KMS-11 (cell line): Measurements from ENCODE around the gene HIF1AN.

Source experiments
- H2AFZ ChIP-seq: fragments of 200-600 bp; sonication (generic); 2 replicates; pipeline ENCODE4 v1.6.1; 2016; ENCODE audit warnings: antibody characterized with exemption, mixed run types, low read depth
- H3K27ac ChIP-seq: fragments of 200-600 bp; sonication (generic); 2 replicates; pipeline ENCODE4 v1.6.1; 2016; ENCODE audit warnings: mild to moderate bottlenecking, mixed run types
- H3K27me3 ChIP-seq: fragments of 200-600 bp; sonication (generic); 2 replicates; pipeline ENCODE4 v1.6.1; 2017; ENCODE audit warnings: mild to moderate bottlenecking, low read depth, mixed run types, moderate library complexity; ENCODE audit not compliant: insufficient read depth
- H3K36me3 ChIP-seq: fragments of 200-600 bp; sonication (generic); 2 replicates; pipeline ENCODE4 v1.6.1; 2017; ENCODE audit warnings: mild to moderate bottlenecking, mixed run types; ENCODE audit not compliant: insufficient read depth
- H3K4me1 ChIP-seq: fragments of 200-600 bp; sonication (generic); 2 replicates; pipeline ENCODE4 v1.6.1; 2016; ENCODE audit warnings: mild to moderate bottlenecking, low read depth, mixed run types; ENCODE audit not compliant: poor library complexity, severe bottlenecking
- H3K4me2 ChIP-seq: fragments of 200-600 bp; sonication (generic); 2 replicates; pipeline ENCODE4 v1.7.0; 2016; ENCODE audit warnings: mild to moderate bottlenecking, mixed run types
- H3K4me3 ChIP-seq: fragments of 200-600 bp; sonication (generic); IDR thresholded peaks from 2 replicates; pipeline ENCODE4 v1.6.1; 2017; ENCODE audit warnings: low read depth, low read length, mixed read lengths; ENCODE audit not compliant: insufficient read depth
- H3K79me2 ChIP-seq: fragments of 200-600 bp; sonication (generic); 2 replicates; pipeline ENCODE4 v1.6.1; 2016; ENCODE audit warnings: low read depth, mixed run types; ENCODE audit not compliant: insufficient read depth
- H3K9ac ChIP-seq: fragments of 200-600 bp; sonication (generic); 2 replicates; pipeline ENCODE4 v1.6.1; 2016; ENCODE audit warnings: mild to moderate bottlenecking, mixed run types
- H4K20me1 ChIP-seq: fragments of 200-600 bp; sonication (generic); 2 replicates; pipeline ENCODE4 v1.6.1; 2016; ENCODE audit warnings: mild to moderate bottlenecking, mixed run types; ENCODE audit not compliant: insufficient read depth
- CTCF ChIP-seq: fragments of 200-600 bp; sonication (generic); conservative IDR thresholded peaks from 2 replicates; pipeline ENCODE4 v1.6.1; 2017; ENCODE audit warnings: low read depth, mild to moderate bottlenecking, antibody characterized with exemption, low read length, moderate library complexity, mixed read lengths

The HIF1AN gene

GRCh38 chr10:100537475-100537874, 1.7 kb downstream of the HIF1AN start:
- H3K4me1 ChIP-seq, result peaks cover 35% of the 10 kb centered on the region
- H3K4me2 ChIP-seq, result peak overlapping the region; percentile 96; the same call in 1 of the 2 replicates
- no peak overlapping the region for H3K4me3 ChIP-seq
- no peak overlapping the region for H2AFZ ChIP-seq
- peaks cover 13% of the 10 kb centered on the region; the same call in 1 of the 2 replicates for H3K79me2 ChIP-seq
- no peak overlapping the region for H3K27ac ChIP-seq
- H3K9ac ChIP-seq, result no peak overlapping the region
- no peaks in the 10 kb centered on the region for H3K27me3 ChIP-seq
- peaks cover 5% of the 10 kb centered on the region; the same call in 1 of the 2 replicates for H3K36me3 ChIP-seq
- no peak for TF ChIP-seq CTCF
- no peaks in the 10 kb centered on the region for H4K20me1 ChIP-seq

GRCh38 chr10:100544950-100545349, 9.2 kb downstream of the HIF1AN start:
- no peak for TF ChIP-seq CTCF
- Histone ChIP-seq H3K27ac (no peak overlapping the region), H3K4me1 (no peaks in the 10 kb centered on the region), H3K79me2 (no peaks in the 10 kb centered on the region), H4K20me1 (no peaks in the 10 kb centered on the region), H3K4me3 (no peak overlapping the region), H2AFZ (no peak overlapping the region), H3K9ac (no peak overlapping the region), H3K36me3 (peaks cover 5% of the 10 kb centered on the region; the same call in 1 of the 2 replicates), H3K4me2 (no peak overlapping the region), H3K27me3 (no peaks in the 10 kb centered on the region)

- no peaks in the 10 kb centered on the region for H3K36me3 ChIP-seq
- no peaks in the 10 kb centered on the region for H3K4me1 ChIP-seq
- H4K20me1 ChIP-seq, result no peaks in the 10 kb centered on the region
- no peaks in the 10 kb centered on the region for H3K79me2 ChIP-seq
- no peak overlapping the region for H3K4me2 ChIP-seq
- H3K27ac ChIP-seq, result no peak overlapping the region
- no peak overlapping the region for H3K9ac ChIP-seq
- no peak overlapping the region for H2AFZ ChIP-seq
- no peak for TF ChIP-seq CTCF
- H3K4me3 ChIP-seq, result no peak overlapping the region
- H3K27me3 ChIP-seq, result no peaks in the 10 kb centered on the region
Observed at GRCh38 chr10:100551196-100551595, 15.5 kb downstream of the HIF1AN start.

- no peak overlapping the region for H3K27ac ChIP-seq
- no peaks in the 10 kb centered on the region for H3K79me2 ChIP-seq
- H3K4me1 ChIP-seq, result no peaks in the 10 kb centered on the region
- H3K27me3 ChIP-seq, result no peaks in the 10 kb centered on the region
- H4K20me1 ChIP-seq, result no peaks in the 10 kb centered on the region
- TF ChIP-seq CTCF, result no peak
- no peaks in the 10 kb centered on the region for H3K36me3 ChIP-seq
- H3K9ac ChIP-seq, result no peak overlapping the region
- H2AFZ ChIP-seq, result no peak overlapping the region
- no peak overlapping the region for H3K4me2 ChIP-seq
- no peak overlapping the region for H3K4me3 ChIP-seq
Observed at GRCh38 chr10:100551738-100552137, 16.0 kb downstream of the HIF1AN start.
